GM18951 (cell line): ENCODE results near the gene OXNAD1.

Source experiments
- POLR2A ChIP-seq: IDR thresholded peaks from 4 replicates; pipeline ENCODE4 v1.6.1; 2011; ENCODE audit warnings: mild to moderate bottlenecking; ENCODE audit not compliant: insufficient read length, insufficient read depth; ENCODE audit errors: extremely low read depth
- in situ Hi-C: fragments of 300-500 bp; cut with MboI; formaldehyde crosslinking; loops from one replicate; pipeline ENCODE4 v1.12.0; 2022; ENCODE audit warnings: low sequenced_read_pairs, mixed read lengths, inconsistent platforms; ENCODE audit not compliant: unreplicated experiment

OXNAD1 gene

DNA sequence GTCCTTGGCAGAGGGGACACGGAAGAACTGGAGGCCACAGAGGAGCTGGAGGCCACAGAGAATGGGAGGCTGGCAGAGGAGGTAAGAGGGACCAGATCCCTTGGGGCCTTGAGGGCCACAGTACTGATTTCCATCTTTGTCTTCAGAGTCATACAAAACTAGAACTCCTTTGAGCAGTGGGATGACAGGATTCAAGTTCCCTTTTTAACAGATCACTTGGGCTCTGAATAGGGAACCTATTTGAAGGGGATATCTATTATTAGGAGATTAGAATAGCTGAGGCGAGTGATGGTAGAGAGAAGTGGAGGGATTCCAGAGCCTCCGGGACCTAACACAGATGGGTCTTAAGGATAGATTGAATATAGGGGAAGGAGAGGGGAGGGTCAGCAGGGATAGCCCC, 55.7 kb downstream of the OXNAD1 start:
- in situ Hi-C loops = no loop called here
- no peak for TF ChIP-seq POLR2A

DNA sequence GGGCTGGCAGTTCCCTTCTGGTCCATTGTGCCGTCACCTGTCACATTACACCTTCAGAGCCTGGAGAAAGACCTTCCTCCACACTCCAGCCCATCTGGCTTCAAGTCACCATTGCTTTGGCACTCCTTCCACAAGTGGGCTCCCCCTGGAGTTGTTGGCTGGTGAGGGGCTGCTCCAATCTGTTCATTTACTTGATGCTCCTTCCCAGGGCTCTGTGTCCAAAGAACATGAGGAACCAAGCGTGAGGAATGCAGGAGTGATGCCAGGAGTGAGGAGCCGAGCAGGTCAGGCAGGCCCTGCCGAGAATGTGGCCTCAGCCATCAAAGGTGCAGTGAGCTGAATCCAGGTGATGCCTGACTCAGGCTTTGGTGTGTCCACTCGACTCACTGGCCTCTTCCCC, 57.2 kb downstream of the OXNAD1 start:
- no peak for TF ChIP-seq POLR2A
- in situ Hi-C loops = no loop called here

DNA sequence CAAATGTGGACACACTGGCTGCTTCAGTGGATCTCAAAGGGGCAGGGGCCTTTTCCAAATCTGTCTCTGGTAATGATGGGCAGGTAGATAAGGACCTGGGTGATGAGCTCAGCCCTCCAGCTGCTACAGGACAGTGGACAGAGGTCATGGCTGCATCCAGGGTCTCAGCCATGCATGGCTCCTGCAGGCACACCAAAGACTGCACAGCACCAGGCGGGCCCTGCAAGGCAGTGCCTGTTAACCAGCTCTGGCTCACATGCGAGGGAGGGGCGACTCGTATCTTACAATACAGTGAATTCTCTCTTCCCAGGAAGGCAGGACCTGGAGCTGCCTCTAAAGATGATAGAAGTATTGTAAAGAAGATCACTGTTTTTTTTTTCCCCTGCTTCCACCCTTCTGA, 58.7 kb downstream of the OXNAD1 start:
- in situ Hi-C loops = no loop called here
- TF ChIP-seq POLR2A = no peak

DNA sequence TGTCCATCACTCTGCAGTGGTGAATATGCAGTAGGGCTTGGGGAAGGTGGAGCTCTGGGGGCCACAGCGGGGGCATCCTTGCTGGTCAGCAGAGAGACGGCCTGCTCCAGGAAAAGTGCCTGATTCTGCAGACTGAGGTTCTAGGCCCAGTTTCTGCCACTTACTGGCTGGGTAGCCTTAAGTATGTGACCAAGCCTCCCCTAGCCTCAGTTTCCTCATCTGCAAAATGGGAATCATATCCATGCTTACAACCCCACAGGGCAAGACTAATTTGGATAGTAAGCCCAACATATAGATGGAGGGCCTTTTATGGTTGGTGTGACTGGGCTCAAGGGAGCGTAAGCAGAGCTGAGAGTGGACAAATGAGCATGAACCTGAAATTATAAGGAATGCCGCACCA, 60.8 kb downstream of the OXNAD1 start:
- TF ChIP-seq POLR2A = no peak
- in situ Hi-C loops = no loop called here

DNA sequence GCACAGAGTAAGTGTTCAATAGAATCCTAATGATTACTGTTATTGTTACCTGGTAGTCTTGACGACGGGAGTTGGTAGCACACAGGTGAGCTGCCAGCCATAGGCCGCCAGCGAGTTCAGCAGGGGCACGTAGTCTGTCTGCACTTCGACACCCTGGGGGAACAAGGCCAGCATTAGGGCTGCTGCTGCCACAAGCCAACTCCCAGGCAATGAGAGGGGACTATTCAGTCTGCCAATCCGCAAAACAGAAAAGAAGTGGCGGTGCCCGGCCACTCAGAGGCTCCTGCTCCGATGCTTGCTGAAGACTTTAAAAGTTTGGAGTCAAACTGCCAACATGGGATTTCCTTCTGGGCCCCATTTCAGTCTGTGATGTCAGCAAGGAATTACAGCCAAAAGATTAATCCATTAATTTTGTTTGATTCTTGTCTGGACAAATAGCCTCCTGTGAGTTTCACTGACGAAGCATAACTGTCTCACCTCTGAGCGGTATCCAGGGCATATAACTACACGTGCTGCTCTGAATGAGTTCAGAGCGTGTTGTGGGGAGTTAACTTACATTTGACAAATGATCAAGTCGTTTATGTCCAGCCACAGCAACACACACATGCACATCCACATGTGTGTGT, 61.8 kb downstream of the OXNAD1 start:
- in situ Hi-C loops = no loop called here
- TF ChIP-seq POLR2A = no peak

DNA sequence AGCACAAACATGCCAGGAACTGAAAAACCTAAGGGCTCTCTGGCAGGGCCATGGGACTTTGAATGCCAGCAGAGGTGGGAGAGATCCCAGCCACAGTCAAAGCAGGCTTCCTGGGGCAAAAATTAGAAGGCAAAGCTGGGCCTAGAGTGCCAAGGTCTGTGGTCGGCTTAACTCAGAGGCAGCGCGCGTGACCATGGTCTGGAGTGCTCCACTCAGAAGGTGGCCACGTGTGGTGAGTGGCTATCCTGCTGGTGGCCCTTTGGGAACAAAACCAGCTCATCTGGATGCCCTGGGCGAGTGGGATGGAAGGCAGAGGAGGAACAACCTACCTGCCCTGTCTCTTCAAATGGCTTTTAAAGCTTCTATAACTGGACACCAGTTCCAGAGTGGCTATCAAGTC, 63.1 kb downstream of the OXNAD1 start:
- in situ Hi-C loops = no loop called here
- TF ChIP-seq POLR2A = no peak

DNA sequence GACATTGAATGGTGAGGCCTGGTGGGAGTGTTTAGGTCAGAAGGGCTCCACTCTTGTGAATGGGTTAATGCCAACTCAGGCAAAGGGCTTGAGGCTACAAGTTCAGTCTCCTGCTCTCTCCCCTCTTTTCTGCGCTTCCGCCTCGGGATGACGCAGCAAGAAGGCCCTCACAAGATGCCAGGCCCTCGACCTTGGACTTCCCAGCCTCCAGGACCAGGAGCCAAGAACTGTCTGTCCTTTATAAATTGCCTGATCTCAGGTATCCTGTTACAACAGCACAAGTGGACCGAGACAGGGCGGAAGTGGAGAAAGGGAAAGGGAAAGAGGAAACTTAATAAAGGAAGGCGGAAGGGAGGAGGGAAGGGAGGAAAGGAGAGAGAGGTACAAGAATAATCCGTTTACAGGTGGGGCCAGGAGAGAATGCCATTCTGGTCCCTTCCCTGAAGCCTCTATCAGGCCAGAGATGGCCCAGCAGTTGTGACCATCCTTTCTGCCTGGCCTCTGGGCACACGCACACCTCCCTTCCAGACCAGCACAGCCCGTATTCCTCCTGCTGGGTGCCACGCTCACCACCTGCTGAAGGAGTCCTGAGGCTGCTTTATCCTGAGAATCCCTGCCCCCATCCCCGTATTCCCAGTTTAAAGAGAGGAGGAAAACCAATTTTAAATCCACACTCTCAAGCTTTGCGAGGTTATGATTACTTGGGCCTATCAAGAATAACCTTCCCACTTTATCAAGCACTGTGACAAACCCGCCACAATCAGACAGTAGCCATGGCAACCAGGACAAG, 64.2 kb downstream of the OXNAD1 start:
- TF ChIP-seq POLR2A = no peak
- in situ Hi-C loops = no loop called here

DNA sequence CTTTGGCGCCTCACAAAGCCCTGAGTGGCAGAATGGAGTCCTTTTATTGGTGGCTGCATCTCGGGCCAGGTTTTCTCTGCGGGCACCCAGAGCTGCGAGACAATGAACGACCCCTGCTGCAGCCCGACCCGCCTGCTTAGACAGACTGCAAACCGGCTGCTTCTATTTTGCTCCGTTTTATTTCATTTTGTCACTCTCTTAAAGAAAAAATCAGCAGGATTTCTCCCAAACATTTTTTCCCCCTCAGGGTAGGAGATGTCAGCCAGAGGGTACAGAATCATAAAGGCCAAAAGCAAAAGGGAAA, 64.8 kb downstream of the OXNAD1 start:
- in situ Hi-C loops = no loop called here
- no peak for TF ChIP-seq POLR2A

DNA sequence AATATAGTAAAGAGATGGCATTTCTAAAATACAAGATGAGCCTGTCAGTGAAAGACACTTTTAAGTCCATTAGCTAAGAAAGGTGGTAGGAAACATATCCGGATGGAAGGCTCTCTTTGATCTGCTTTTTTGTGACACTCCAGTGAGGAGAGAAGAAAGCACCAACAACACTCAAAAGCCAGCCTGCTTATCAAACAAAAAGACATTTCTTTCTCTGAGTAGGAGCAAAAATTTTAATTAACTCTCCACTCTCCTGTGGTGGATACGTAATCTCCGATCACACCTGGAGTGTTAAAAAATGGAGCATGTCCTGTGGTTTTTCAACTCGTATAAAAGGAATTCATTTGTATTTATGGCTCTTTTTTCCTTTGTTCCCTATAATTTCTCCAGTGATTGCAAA, 65.3 kb downstream of the OXNAD1 start:
- no peak for TF ChIP-seq POLR2A
- in situ Hi-C loops = no loop called here

DNA sequence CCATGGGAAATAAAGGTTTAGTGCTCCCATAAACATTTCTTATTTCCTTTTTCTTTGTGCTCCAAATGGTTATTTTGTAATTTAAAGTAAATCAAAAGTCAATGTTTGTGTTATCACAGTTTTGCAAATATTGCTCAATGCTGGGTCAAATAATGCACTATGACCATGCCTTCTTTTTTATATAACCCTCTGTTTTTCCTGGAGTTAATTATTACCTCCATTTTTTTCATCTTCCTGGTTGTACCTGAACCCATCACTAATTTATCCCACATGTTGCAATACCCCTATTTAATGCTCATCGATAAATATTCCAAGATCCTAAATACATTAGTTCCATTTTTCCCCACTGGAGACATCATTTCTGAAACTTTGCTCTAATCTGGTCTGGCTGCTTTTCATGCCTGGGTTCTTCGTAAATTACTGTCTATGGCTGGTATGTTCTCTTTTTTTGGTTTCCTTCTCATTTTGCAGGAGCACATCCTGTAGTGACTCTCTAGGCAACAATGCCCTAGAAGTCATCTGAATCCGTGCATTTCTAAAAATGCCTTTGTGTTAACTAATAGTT, 66.4 kb downstream of the OXNAD1 start:
- in situ Hi-C loops = no loop called here
- TF ChIP-seq POLR2A = no peak

DNA sequence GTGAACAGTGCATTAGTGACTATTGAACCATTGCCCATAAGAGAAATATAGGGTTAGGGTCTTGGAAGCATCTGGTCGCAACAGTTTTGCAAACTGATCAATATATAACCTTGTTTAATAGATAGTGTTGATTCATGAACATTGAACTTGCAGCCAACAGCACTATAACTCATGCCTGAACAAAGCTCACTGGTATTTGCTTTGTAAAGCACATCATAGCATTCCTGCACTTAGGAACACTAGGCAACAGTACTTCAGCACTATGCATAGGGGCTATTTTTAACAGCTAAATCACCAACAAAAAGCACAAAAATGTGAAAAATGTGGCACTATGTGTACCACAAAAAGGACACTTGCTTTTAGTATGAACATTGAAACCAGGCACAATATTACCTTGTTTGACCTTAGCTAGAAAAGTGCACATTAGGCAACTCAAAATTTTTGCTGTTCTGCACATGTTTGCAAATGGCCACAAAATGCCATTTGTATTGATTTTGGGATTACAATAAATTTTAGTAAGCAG, 68.0 kb downstream of the OXNAD1 start:
- in situ Hi-C loops = no loop called here
- no peak for TF ChIP-seq POLR2A

DNA sequence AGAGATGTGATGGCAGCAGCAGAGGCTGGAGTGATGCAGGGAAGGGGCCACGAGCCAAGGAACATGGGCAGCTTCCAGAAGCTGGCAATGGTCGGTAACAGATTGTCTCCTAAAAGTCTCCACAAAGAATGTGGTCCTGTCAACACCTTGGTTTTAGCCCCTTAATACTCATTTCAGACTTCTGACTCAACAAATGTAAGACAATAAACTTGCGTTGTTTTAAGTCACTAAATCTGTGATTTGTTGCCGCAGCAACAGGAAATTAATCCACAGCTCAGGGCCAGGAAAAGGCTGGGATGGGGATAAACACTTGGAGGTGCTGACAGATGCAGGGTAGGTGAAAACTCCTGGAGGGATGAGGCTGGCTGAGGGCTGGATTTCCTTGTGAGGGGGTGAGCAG, 69.9 kb downstream of the OXNAD1 start:
- in situ Hi-C loops = no loop called here
- no peak for TF ChIP-seq POLR2A

DNA sequence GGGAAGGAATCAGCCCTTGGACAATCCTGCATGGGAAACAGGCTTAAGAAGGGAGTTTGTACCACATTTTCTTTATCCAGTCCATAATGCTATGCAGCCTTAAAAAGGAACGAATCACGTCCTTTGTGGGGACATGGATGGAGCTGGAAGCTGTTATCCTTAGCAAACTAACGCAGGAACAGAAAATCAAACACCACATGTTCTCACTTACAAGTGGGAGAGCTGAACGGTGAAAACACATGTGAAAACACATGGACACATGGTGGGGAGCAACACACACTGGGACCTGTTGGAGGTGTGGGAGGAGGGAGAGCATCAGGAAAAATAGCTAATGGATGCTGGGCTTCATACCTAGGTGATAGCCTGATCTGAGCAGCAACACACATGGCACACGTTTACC, 70.3 kb downstream of the OXNAD1 start:
- in situ Hi-C loops = no loop called here
- no peak for TF ChIP-seq POLR2A
